DMS79 (cell line): ENCODE results near the gene KLC1.
A peak's percentile ranks its signal among the peaks of the same experiment; 100 is the strongest.
"Not testable (repeated sequence)": the region's sequence is repeated elsewhere in the genome, so short reads cannot be mapped to it uniquely, and the experiment has no call there.

Experiments used
- DNase-seq: peaks from one replicate; lab custom pipeline; 2025; lab: John Stamatoyannopoulos, UW

Gene KLC1

GRCh38 chr14:103628684-103629502, at the start of gene KLC1:
TSS of gene KLC1 (plus strand) at chr14:103629211. CDS start at chr14:103654565, 25,354 bp downstream.
- DNase-seq: peak; percentile 67

GRCh38 chr14:103581206-103581605, 47.8 kb upstream of the KLC1 start:
- DNase-seq: no peak

- no peak for DNase-seq
These were observed 46.9 kb upstream of the KLC1 start for GRCh38 chr14:103581954-103582703.

GRCh38 chr14:103584326-103584915, 44.6 kb upstream of the KLC1 start:
- no peak for DNase-seq

GRCh38 chr14:103593577-103593976, 35.4 kb upstream of the KLC1 start:
- no peak for DNase-seq

- DNase-seq: peak; percentile 94
These were observed 34.7 kb upstream of the KLC1 start for GRCh38 chr14:103594265-103594664.

- DNase-seq: no peak
These were observed 31.2 kb upstream of the KLC1 start for GRCh38 chr14:103597623-103598377.

GRCh38 chr14:103600503-103600902, 28.5 kb upstream of the KLC1 start:
- no peak for DNase-seq

GRCh38 chr14:103604620-103605019, 24.4 kb upstream of the KLC1 start:
- DNase-seq: no peak

- DNase-seq: peak; percentile 47
These were observed 21.9 kb upstream of the KLC1 start for GRCh38 chr14:103606963-103607668.

GRCh38 chr14:103607822-103608221, 21.2 kb upstream of the KLC1 start:
- no peak for DNase-seq

- not testable (repeated sequence) for DNase-seq
These were observed 19.9 kb upstream of the KLC1 start for GRCh38 chr14:103609081-103609480.

- no peak for DNase-seq
These were observed 17.8 kb upstream of the KLC1 start for GRCh38 chr14:103611215-103611614.

- DNase-seq: no peak
These were observed 15.5 kb upstream of the KLC1 start for GRCh38 chr14:103613517-103613916.

GRCh38 chr14:103616635-103617300, 12.2 kb upstream of the KLC1 start:
- no peak for DNase-seq

GRCh38 chr14:103619057-103619456, 10.0 kb upstream of the KLC1 start:
- DNase-seq: no peak

- no peak for DNase-seq
These were observed 7.2 kb upstream of the KLC1 start for GRCh38 chr14:103621860-103622259.

GRCh38 chr14:103623308-103623707, 5.7 kb upstream of the KLC1 start:
- DNase-seq: no peak

- peak; percentile 68 for DNase-seq
These were observed 5.0 kb upstream of the KLC1 start for GRCh38 chr14:103623883-103624482.

GRCh38 chr14:103624860-103625259, 4.2 kb upstream of the KLC1 start:
- no peak for DNase-seq
